Spleen (tissue), 7 donors: ENCODE measurements around the gene PLCB2.

Source experiments
- POLR2AphosphoS5 ChIP-seq, 3 donors: sonication (generic); formaldehyde crosslinking; IDR thresholded peaks; one replicate each; pipeline ENCODE4 v1.5.1; 2017; ENCODE audit warnings: antibody characterized with exemption in 3 of 3
- TF ChIP-seq, protein P1 (sequence below), 11 experiments: fragments of 200-600 bp in 7 of 11; fragments of 450-650 bp in 4 of 11; sonication (generic) in 4 of 11; IDR thresholded peaks in 8 of 11; conservative IDR thresholded peaks in 3 of 11; 1 replicate in 7 of 11; 2 replicates in 4 of 11; pipeline versions ENCODE4 v1.4.0 to v1.8.0; 2016 to 2021; ENCODE audit warnings: antibody characterized with exemption in 11 of 11, inconsistent platforms in 4 of 11, mild to moderate bottlenecking in 1 of 11
- donor health status: DM: no; HTN: no; CAD: no; lungs with moderate emphysema.
- donor health status: DM: no; HTN: no; CAD: no.
- donor health status: DM: no; HTN: no; CAD: no.

GRCh38 chr15:40328176-40328575 lies 20.4 kb upstream of the PLCB2 start:
- TF ChIP-seq, protein P1, sequence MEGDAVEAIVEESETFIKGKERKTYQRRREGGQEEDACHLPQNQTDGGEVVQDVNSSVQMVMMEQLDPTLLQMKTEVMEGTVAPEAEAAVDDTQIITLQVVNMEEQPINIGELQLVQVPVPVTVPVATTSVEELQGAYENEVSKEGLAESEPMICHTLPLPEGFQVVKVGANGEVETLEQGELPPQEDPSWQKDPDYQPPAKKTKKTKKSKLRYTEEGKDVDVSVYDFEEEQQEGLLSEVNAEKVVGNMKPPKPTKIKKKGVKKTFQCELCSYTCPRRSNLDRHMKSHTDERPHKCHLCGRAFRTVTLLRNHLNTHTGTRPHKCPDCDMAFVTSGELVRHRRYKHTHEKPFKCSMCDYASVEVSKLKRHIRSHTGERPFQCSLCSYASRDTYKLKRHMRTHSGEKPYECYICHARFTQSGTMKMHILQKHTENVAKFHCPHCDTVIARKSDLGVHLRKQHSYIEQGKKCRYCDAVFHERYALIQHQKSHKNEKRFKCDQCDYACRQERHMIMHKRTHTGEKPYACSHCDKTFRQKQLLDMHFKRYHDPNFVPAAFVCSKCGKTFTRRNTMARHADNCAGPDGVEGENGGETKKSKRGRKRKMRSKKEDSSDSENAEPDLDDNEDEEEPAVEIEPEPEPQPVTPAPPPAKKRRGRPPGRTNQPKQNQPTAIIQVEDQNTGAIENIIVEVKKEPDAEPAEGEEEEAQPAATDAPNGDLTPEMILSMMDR (IDR thresholded peaks at IDR 0.05 in 8 of 11, conservative IDR thresholded peaks at IDR 0.05 in 3 of 11) = no peak
- no peak for TF ChIP-seq POLR2AphosphoS5 (IDR thresholded peaks at IDR 0.05)
